NCI-H345 (cell line): ENCODE data around the gene PASK.

ENCODE experiments used
- DNase-seq: peaks from one replicate; lab custom pipeline; 2025; lab: John Stamatoyannopoulos, UW

The PASK gene

DNA sequence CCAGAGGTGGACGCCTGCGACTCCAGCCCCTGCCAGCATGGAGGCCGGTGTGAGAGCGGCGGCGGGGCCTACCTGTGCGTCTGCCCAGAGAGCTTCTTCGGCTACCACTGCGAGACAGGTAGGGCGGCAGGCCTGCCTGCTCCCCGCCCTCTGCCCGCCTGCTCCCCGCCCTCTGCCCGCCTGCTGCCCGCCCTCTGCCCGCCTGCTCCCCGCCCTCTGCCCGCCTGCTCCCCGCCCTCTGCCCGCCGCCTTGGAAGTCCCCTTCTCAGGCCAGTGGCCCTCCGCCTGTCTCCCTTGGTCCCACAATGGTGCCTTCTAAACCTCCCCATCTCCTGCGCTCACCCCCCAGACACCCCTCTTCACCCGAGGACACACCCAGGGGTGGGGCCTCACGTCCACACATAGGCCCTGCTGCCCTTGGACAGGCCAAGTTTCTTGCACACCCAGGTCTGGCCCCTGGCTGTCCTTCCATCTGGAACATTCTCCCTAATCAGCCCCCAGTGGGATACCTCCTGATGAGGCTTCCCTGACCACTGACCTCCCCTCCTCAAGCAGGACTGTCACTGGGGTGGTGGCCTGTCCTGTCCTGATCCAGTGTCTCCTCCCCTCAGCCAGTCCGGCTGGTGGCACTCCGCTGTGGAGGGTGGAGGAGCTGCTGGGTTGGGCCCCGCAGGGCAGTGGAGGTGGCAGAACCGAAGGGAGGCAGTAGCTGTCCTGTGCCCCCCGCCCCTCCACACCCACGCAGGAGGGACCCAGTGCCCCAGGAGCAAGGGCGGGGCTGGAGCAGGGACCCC is 85.1 kb downstream of the PASK start:
- peak; percentile 49 for DNase-seq

DNA sequence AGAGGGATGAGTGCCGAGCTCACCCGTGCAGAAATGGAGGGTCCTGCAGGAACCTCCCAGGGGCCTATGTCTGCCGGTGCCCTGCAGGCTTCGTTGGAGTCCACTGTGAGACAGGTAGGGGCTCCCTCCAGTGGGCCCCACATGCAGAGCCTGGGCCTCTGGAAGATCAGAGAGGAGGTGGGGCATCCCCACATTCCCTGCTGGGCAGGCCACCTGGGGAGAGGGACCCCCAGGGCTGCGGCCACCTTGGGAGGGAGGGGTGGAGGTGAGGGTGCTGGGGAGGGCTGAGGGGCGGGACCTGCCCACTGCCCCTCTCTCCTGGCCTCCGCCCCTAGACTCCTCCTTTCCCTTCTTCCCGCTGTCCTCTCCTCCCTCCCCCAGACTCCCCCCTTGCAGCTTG is 85.7 kb downstream of the PASK start:
- peak; percentile 48 for DNase-seq

DNA sequence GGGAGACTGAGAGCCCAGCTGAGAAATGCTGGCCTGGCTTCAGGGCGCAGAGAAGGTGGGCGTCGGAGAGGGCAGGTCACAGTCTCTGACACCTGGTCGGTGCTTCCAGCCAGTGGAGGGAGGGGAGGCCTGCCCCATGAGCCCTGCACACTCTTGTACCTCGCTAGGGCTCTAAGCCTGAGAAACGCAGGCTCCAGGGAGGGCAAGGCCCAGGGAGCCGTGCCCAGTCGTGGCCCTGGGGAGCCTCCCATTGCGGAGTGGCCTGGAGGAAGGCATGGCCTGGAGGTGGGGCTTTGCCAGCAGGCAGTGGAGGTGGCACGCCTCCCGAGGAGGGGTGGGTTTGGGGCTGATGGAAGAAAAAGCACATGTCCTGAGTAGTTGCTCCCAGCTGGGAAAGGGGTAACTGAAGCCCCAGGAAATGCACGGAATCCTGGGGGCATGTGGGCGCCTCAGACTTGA is 86.2 kb downstream of the PASK start:
- DNase-seq: no peak

DNA sequence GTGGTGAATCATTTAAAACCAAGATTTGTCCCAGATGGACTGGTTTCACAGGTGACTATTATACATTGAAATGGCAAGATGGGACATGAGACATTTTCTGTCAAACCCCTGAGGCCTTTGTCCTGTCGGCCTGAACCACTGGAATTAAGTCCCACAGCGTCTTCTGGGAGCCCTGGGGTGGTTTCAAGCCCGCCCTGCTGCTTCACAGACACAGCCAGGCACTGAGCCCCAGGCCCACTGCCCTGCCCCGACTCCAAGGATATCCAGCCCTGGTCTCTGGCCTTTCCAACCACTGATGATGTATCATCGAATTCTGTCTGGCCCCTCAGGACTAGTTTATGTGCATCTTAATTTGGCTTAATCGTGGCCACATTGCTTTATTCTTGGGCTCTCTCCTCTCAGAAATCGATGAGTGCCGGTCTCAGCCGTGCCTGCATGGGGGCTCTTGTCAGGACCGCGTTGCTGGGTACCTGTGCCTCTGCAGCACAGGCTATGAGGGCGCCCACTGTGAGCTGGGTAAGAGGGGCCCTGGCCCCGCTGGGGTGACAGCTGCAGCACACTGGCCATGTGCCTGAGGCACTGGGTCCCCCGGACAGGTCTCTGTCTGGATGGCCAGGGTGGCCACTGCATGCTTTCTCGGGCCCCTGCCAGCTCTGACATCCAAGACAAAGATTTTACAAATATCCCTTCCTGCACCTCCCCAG is 86.7 kb downstream of the PASK start:
- no peak for DNase-seq

DNA sequence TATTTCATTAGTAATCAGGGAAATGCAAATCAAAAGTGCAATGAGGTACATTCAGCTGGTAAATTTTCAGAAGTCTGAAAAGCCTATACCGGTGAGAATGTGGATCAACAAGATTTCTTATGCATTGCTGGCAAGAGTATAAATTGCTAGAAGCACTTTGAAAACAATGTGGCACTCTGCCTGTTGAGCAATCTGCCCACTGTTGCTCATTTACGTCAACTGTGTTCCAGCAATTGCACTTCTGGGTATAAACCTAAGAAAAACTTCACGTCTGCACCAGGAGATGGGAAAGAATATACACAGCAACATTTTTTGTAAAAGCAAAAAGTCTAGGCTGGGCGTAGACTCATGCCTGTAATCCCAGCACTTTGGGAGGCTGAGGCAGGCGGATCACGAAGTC is 88.0 kb downstream of the PASK start:
- no peak for DNase-seq
